Caco-2 (cell line): ENCODE measurements around the gene UROS. TPM values are rescaled to one million over a fixed set of nuclear protein-coding genes. Genes with fewer than 3 reads are reported as not detected.

Experiments used
- BruUV-seq: library from RNA; stranded (reverse); fragments of 400-500 nt; replicated peaks from 2 replicates; lab custom pipeline; 2021; lab: Mats Ljungman, UMichigan
- CTCF ChIA-PET: fragments of 300-600 bp; sonication (Branson Sonifier 250); formaldehyde crosslinking; loops from one replicate; lab custom pipeline; 2022; ENCODE audit warnings: antibody characterized with exemption; lab: Charles Lee
- POLR2A ChIA-PET: fragments of 300-600 bp; sonication (Branson Sonifier 250); formaldehyde crosslinking; loops from one replicate; lab custom pipeline; 2022; ENCODE audit warnings: antibody characterized with exemption; lab: Charles Lee
- DNase-seq, 2 experiments: peaks; one replicate each; pipeline versions ENCODE4 v3.0.0 to v3.0.0-alpha.2; 2020 to 2022
- H3K27me3 ChIP-seq: replicated peaks from 2 replicates; pipeline ENCODE4 v1.6.0; 2011; ENCODE audit warnings: low read length; ENCODE audit not compliant: control insufficient read depth, insufficient read depth
- H3K36me3 ChIP-seq: 2 replicates; pipeline ENCODE4 v1.5.1; 2011; ENCODE audit warnings: low read length; ENCODE audit not compliant: control insufficient read depth, insufficient read depth
- H3K4me1 ChIP-seq: fragments of 250-450 bp; sonication (Bioruptor Pico); 2 replicates; pipeline ENCODE4 v1.5.1; 2020; ENCODE audit warnings: mild to moderate bottlenecking
- H3K4me3 ChIP-seq: 2 replicates; pipeline ENCODE4 v1.5.1; 2011; ENCODE audit warnings: low read depth, mild to moderate bottlenecking, control low read depth, low read length
- H3K9me3 ChIP-seq: fragments of 250-450 bp; sonication (Bioruptor Pico); 2 replicates; pipeline ENCODE4 v1.5.1; 2020; ENCODE audit warnings: mild to moderate bottlenecking, moderate library complexity
- H3K27ac Mint-ChIP-seq: one replicate; pipeline ENCODE4 v1.8.0; 2022; ENCODE audit warnings: mixed read lengths; ENCODE audit not compliant: unreplicated experiment
- H3K27me3 Mint-ChIP-seq: one replicate; pipeline ENCODE4 v1.8.0; 2022; ENCODE audit warnings: mixed read lengths; ENCODE audit not compliant: insufficient read depth, unreplicated experiment
- H3K36me3 Mint-ChIP-seq: one replicate; pipeline ENCODE4 v1.8.0; 2022; ENCODE audit warnings: mild to moderate bottlenecking, mixed read lengths; ENCODE audit not compliant: insufficient read depth, unreplicated experiment
- H3K4me1 Mint-ChIP-seq: one replicate; pipeline ENCODE4 v1.8.0; 2022; ENCODE audit warnings: low read depth, mixed read lengths; ENCODE audit not compliant: unreplicated experiment
- H3K4me3 Mint-ChIP-seq: one replicate; pipeline ENCODE4 v1.8.0; 2022; ENCODE audit warnings: mild to moderate bottlenecking, moderate library complexity, mixed read lengths; ENCODE audit not compliant: unreplicated experiment
- H3K9me3 Mint-ChIP-seq: one replicate; pipeline ENCODE4 v1.8.0; 2022; ENCODE audit warnings: mixed read lengths; ENCODE audit not compliant: unreplicated experiment
- CTCF ChIP-seq, 2 experiments: fragments of 200-600 bp in 1 of 2; IDR thresholded peaks; 1 replicate in 1 of 2; 2 replicates in 1 of 2; pipeline versions ENCODE4 v1.5.1 to v1.8.0; 2011 to 2022; ENCODE audit warnings: antibody characterized with exemption in 1 of 2, control low read depth in 1 of 2, inconsistent platforms in 1 of 2, low read depth in 1 of 2, low read length in 1 of 2, mild to moderate bottlenecking in 1 of 2, moderate library complexity in 1 of 2; ENCODE audit not compliant: insufficient read depth in 1 of 2, severe bottlenecking in 1 of 2, unreplicated experiment in 1 of 2
- intact Hi-C: fragments of 100-400 bp; cut with micrococcal nuclease; formaldehyde crosslinking; loops from one replicate; pipeline ENCODE4 v1.10.0; 2022; ENCODE audit not compliant: unreplicated experiment
- microRNA-seq: library from miRNA; unstranded; fragments of <30 nt; microRNA quantifications from one replicate; pipeline ENCODE4 v1.2.0, GENCODE V29; 2022
- total RNA-seq: library from RNA; stranded (reverse); gene quantifications from 2 replicates; pipeline ENCODE4 v1.2.3, GENCODE V29; 2022

The UROS gene
- total RNA-seq, 1 experiment from 2014 or later, result 53.4 TPM

GRCh38 chr10:125739994-125740679, 82.9 kb downstream of the UROS start:
- no peaks in the 10 kb centered on the region for H3K4me1 ChIP-seq
- H3K4me1 Mint-ChIP-seq, result no peaks in the 10 kb centered on the region
- intact Hi-C loops, result no loop called here
- BruUV-seq, result no TSS peak
- DNase-seq, result no peak
- H3K4me3 ChIP-seq, result no peak overlapping the region
- no peaks in the 10 kb centered on the region for H3K27me3 ChIP-seq
- no peaks in the 10 kb centered on the region for H3K9me3 Mint-ChIP-seq
- peaks cover 81% of the 10 kb centered on the region for H3K36me3 Mint-ChIP-seq
- H3K9me3 ChIP-seq, result no peaks in the 10 kb centered on the region
- peaks cover 4% of the 10 kb centered on the region for H3K36me3 ChIP-seq
- CTCF ChIA-PET, result interaction anchor here (0.5 kb wide), 1 partner anchor 21 kb away, joined by 3 read pairs; the partner anchor contains the start of gene EDRF1
- no peaks in the 10 kb centered on the region for H3K27me3 Mint-ChIP-seq
- POLR2A ChIA-PET, result no interaction called here
- H3K4me3 Mint-ChIP-seq, result no peak overlapping the region
- no peak for TF ChIP-seq CTCF (IDR thresholded peaks at IDR 0.05; ENCODE audit: insufficient read depth in 1 of 2, low read depth in 1 of 2, low read length in 1 of 2, severe bottlenecking in 1 of 2, unreplicated experiment in 1 of 2)
- no peak overlapping the region for H3K27ac Mint-ChIP-seq

Small RNA genes within 50 kb of the gene (microRNA-seq; reads per million reads assigned to microRNA genes)
- gene MIR4484, result 1.1 reads per million

Other genes with a start within 250 kb of the UROS start
- not detected in 2 replicates for gene TEX36, start 140.1 kb downstream of the UROS start, total RNA-seq
- gene EDRF1, start 103.5 kb downstream of the UROS start, total RNA-seq, result 40.9 and 43.2 TPM in 2 replicates
- not detected in 2 replicates for gene MMP21, start 47.4 kb downstream of the UROS start, total RNA-seq
- gene BCCIP, start 288 bp upstream of the UROS start, total RNA-seq, result 87.3 and 91.2 TPM in 2 replicates
- gene DHX32, start 58.0 kb upstream of the UROS start, total RNA-seq, result 24.8 and 25.0 TPM in 2 replicates
- 0.49 and 0.73 TPM in 2 replicates for gene FANK1, start 73.3 kb upstream of the UROS start, total RNA-seq